ENCODE measurements around the gene NSRP1.

DNA sequence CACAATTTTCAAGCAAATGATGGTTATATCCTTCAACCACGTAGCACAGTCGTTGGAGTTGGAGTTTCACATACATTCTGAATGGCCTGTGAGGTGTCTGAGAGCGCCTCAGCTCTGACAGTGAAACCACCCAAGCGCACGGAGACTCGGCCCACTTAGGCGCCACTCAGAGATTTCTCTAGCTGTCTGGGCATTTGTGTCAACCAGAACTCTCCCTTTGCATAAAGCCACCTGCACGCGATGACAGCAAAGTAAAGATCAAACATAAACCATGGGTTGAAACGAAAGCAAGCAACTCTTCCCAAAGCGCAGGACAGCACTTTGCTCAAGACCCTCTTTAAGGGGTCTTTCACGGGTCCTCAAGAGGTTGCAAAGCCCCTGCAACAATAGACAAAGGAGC, 118.3 kb downstream of the NSRP1 start:
- no peak for TF ChIP-seq CTCF (IDR thresholded peaks at IDR 0.05 in 8 of 11, conservative IDR thresholded peaks at IDR 0.05 in 3 of 11)
- TF ChIP-seq POLR2AphosphoS5 (IDR thresholded peaks at IDR 0.05): no peak
- TF ChIP-seq POLR2A (IDR thresholded peaks at IDR 0.05): no peak
